ENCODE measurements around the gene IRF1.
A peak's percentile ranks its signal among the peaks of the same experiment; 100 is the strongest.

The IRF1 gene

DNA sequence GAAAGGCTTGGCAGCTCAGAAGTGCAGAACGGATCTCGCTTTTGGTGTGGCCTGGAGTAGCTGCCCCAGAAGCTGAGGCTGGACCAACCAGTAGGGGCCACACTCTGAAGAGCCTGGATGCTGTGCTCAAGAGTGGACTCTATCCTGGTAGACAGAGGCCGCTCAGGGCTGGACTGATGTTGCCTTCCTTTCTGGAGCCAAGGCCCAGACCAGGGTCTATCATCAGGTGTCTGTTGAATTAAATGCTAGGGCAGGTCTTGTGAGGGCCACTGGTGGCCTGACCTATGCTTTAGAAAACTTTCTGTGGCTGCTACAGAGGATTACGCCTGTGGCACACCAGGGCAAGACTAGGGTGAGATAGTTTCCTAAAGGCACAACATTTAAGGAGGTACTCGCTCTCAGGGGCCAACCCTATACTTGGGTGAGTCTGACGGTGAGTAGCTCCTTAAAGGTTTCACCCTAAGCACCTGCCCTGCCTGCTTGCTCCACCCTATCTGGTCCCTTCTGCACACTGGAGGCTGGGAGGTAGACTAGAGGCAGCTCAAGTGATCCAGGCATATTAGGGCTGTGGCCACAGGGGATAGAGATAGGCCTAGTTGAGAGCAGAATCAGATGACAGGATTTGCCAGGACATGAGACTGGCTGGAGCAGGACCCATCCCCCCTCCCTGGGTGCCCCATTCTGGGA is 9.8 kb upstream of the IRF1 start:
- TF ChIP-seq, protein P1, sequence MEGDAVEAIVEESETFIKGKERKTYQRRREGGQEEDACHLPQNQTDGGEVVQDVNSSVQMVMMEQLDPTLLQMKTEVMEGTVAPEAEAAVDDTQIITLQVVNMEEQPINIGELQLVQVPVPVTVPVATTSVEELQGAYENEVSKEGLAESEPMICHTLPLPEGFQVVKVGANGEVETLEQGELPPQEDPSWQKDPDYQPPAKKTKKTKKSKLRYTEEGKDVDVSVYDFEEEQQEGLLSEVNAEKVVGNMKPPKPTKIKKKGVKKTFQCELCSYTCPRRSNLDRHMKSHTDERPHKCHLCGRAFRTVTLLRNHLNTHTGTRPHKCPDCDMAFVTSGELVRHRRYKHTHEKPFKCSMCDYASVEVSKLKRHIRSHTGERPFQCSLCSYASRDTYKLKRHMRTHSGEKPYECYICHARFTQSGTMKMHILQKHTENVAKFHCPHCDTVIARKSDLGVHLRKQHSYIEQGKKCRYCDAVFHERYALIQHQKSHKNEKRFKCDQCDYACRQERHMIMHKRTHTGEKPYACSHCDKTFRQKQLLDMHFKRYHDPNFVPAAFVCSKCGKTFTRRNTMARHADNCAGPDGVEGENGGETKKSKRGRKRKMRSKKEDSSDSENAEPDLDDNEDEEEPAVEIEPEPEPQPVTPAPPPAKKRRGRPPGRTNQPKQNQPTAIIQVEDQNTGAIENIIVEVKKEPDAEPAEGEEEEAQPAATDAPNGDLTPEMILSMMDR (IDR thresholded peaks at IDR 0.05; ENCODE audit: low read length, missing control alignments) = no peak
- no peak overlapping the region for H3K4me3 ChIP-seq (replicated peaks; ENCODE audit: low read depth, low read length)

DNA sequence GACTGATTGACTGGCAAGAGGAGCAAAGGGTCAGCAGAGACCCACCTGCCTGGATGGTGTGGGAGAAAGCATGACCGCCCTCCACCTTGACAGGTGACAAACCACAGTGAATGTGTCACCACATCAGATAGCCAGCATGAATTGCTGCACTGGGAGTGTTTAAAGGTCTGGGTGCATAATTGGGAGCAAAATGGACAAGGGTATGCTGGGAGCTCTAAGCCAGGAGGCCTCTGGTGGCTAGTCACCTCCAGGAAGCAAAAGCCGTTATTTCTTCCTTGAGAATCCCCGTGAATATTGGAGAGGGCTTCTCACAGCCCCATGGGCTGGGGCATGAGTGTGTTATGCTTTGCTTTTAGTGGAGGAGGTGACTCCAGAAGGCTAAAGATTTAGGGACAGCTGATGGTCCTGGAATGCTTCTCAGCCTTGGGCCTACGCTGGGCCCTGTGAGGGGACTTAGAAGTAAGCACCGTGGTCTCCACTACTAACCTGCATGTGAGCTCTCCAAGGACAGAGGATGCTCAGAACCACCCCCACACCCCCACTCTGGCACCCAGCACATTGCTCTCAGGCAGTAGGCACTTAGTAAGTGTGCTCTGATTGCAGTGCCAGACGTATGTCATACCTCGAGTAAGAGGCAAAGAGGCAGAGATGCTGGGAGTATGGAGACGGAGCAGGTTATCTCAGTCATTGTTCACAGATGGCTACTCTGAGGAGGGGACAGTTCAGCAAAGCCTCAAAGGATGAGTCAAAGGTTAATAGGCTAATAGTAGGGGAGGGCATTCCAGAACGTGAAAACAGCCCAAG is 9.1 kb upstream of the IRF1 start:
- DNase-seq (ENCODE audit: low read depth) = no peak
- no peak overlapping the region for H3K4me3 ChIP-seq (replicated peaks; ENCODE audit: low read depth, low read length)
- TF ChIP-seq, protein P1 (IDR thresholded peaks at IDR 0.05; ENCODE audit: low read length, missing control alignments) = no peak

More for the DNA sequence above, 9.8 kb upstream of the IRF1 start:
- no peak for DNase-seq (ENCODE audit: low read depth)

DNA sequence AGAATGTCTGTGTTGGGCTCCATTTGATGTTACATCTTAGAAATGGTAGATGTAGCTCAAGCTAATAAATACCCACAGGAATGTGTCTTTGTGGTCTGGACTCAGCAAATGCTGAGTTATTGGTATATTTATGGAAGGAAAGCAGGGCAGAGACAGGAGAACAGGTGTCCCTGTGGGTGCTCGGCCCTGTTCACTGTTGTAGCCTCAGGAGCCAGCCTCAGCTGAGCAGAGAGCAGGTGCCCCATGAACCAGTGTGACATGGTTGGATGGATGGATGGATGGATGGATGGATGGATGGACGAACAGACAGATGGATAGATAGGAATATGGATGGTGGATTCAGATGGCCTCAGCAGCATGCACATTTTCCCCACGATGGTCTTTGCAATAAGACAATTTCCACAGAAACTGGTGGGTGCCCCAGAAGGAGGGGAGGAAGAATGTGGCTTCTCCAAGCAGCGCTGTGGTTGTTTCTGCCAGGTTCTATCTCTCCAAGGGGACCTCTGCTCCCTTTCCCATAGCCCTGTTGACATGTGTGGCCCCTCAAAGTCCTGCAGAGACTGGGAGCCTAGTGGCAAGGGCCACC is 8.2 kb upstream of the IRF1 start:
- no peak for DNase-seq (ENCODE audit: low read depth)
- no peak overlapping the region for H3K4me3 ChIP-seq (replicated peaks; ENCODE audit: low read depth, low read length)

DNA sequence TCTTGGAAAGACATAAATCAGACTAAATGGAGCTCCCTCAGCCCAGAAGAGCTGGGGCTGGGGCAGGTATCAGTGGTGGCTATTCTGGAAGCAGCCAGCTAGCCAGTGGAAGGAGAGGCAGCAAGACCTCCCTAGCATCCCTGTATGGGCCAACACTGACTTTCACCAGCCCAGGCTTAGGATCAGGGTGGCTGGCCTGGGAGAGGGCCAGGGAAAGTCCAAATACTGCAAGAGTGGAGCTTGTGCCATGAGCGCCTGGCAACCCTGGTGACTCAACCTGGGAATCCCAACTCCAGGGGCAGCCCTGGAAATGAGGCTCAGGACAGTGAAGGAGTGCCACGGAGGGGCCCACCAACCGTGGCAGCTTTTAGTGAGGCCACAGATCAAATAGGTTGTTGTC is 7.6 kb upstream of the IRF1 start:
- TF ChIP-seq, protein P1 (IDR thresholded peaks at IDR 0.05; ENCODE audit: low read length, missing control alignments) = no peak
- no peak overlapping the region for H3K4me3 ChIP-seq (replicated peaks; ENCODE audit: low read depth, low read length)
- peak; percentile 58 for DNase-seq (ENCODE audit: low read depth)

More for the DNA sequence above, 8.2 kb upstream of the IRF1 start:
- TF ChIP-seq, protein P1 (IDR thresholded peaks at IDR 0.05; ENCODE audit: low read length, missing control alignments) = no peak

DNA sequence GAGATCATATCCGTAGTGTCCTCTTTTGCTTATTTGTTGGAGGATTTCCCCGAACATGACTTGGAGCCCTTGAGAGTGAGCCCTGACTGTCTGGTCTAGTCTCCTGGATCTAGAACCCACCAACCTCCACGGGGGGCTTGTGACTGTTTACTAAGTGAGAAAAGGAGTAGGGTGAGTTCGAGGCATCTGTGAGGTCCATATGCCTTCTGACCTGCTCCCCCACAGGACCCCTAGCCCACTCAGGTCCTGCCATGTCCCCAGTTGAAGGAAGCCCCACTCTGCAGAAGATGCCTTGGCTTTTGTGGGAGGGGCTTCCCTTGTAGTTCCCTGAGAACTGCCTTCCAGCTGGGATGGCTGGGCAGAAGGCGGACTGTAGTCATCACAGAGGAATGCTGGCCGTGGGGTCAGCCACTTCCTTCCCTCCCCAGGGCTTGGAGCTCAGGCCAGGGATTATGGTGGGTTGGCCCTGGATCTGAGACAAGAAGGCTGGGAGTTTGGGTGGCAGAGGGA is 7.0 kb upstream of the IRF1 start:
- peak overlapping the region; percentile 70 for H3K4me3 ChIP-seq (replicated peaks; ENCODE audit: low read depth, low read length)
- TF ChIP-seq, protein P1 (IDR thresholded peaks at IDR 0.05; ENCODE audit: low read length, missing control alignments) = no peak
- DNase-seq (ENCODE audit: low read depth) = peak; percentile 94

DNA sequence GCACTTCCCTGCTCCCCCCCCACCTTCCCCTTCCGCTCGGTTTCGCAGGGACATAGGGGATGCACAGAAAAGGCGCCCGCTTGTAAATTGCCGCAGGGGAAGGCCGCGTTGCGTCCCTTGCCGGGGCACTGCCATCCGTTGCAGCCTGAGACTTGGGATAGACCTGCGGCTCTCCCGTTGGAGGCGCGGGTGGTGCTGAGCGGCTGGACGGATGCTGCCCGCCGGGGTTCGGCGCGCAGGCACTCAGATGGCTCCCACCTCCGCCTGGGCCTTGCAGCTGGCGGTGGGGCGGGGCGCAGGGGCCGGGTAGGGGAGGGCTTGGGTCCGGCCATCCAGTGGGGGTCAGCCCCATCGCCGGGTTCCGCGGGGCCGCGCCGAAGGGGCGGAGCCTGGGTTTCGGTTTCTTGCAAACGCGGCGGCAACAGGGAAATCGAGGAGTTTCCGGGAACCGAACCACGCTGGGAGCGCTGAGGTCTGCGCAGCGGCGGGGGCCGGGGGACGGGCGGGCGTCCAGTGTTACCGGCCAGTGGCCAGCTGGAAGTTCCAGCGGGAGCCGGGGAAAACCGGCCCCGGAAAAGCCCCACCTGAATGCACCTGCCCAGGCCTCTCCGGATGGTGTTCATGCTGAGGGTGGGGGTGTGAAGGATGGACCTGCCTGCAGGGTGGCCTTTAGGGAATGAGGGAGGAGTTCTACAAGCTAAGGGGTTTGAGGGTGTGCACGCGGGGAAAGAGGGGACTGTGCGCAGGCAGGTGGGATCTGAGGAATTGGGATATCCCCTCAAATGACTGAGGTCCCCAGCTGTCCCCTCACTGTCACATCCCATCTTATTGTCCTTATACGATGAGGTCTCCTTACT is 6.3 kb upstream of the IRF1 start:
- peak overlapping the region; percentile 70 for H3K4me3 ChIP-seq (replicated peaks; ENCODE audit: low read depth, low read length)
- TF ChIP-seq, protein P1 (IDR thresholded peaks at IDR 0.05; ENCODE audit: low read length, missing control alignments) = no peak
- DNase-seq (ENCODE audit: low read depth) = peak; percentile 84
